Measurements from ENCODE around the gene SIMC1.
"Not testable (repeated sequence)": the region's sequence is repeated elsewhere in the genome, so short reads cannot be mapped to it uniquely, and the experiment has no call there.

SIMC1 gene

DNA sequence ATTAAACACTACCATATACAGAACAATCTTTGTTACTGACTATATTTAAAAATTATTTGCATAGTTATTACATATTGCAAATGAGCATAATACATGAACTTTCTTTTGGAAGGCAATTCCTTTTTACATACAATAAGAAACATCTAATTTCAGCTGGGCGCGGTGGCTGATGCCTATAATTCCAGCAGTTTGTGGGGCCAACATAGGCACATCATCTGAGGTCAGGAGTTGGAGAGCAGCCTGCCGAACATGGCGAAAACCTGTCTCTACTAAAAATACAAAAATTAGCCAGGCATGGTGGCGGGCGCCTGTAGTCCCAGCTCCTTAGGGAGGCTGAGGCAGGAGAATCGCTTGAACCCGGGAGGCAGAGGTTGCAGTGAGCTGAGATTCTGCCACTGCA, 36.4 kb upstream of the SIMC1 start:
- no peaks in the 10 kb centered on the region for H3K9me2 ChIP-seq (replicated peaks; ENCODE audit: insufficient read depth, low read length)
- no peak overlapping the region for H3K27ac ChIP-seq (ENCODE audit: low read depth, low read length)
- H3K36me3 ChIP-seq (ENCODE audit: low read length) = no peaks in the 10 kb centered on the region
- H3K79me2 ChIP-seq (ENCODE audit: insufficient read depth, low read length) = no peaks in the 10 kb centered on the region
- H2AFZ ChIP-seq (ENCODE audit: low read depth, low read length, severe bottlenecking) = no peak overlapping the region
- H3K9me3 ChIP-seq (ENCODE audit: insufficient read depth, low read length) = no peaks in the 10 kb centered on the region
- TF ChIP-seq, protein P1, sequence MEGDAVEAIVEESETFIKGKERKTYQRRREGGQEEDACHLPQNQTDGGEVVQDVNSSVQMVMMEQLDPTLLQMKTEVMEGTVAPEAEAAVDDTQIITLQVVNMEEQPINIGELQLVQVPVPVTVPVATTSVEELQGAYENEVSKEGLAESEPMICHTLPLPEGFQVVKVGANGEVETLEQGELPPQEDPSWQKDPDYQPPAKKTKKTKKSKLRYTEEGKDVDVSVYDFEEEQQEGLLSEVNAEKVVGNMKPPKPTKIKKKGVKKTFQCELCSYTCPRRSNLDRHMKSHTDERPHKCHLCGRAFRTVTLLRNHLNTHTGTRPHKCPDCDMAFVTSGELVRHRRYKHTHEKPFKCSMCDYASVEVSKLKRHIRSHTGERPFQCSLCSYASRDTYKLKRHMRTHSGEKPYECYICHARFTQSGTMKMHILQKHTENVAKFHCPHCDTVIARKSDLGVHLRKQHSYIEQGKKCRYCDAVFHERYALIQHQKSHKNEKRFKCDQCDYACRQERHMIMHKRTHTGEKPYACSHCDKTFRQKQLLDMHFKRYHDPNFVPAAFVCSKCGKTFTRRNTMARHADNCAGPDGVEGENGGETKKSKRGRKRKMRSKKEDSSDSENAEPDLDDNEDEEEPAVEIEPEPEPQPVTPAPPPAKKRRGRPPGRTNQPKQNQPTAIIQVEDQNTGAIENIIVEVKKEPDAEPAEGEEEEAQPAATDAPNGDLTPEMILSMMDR (IDR thresholded peaks at IDR 0.05; ENCODE audit: insufficient read depth, low read length, poor library complexity, severe bottlenecking) = no peak
- no peak for TF ChIP-seq EZH2phosphoT487 (conservative IDR thresholded peaks at IDR 0.05; ENCODE audit: low read length)
- H4K20me1 ChIP-seq (ENCODE audit: low read depth, low read length) = no peaks in the 10 kb centered on the region
- H3F3A ChIP-seq (ENCODE audit: insufficient read depth) = no peaks in the 10 kb centered on the region
- H3K9ac ChIP-seq (ENCODE audit: low read length) = no peak overlapping the region
- no peak overlapping the region for H3K4me2 ChIP-seq (ENCODE audit: low read depth, low read length, poor library complexity, severe bottlenecking)
- no peaks in the 10 kb centered on the region for H3K27me3 ChIP-seq (ENCODE audit: low read length)
- H3K4me3 ChIP-seq (ENCODE audit: insufficient read depth, low read length, poor library complexity, severe bottlenecking) = no peak overlapping the region

DNA sequence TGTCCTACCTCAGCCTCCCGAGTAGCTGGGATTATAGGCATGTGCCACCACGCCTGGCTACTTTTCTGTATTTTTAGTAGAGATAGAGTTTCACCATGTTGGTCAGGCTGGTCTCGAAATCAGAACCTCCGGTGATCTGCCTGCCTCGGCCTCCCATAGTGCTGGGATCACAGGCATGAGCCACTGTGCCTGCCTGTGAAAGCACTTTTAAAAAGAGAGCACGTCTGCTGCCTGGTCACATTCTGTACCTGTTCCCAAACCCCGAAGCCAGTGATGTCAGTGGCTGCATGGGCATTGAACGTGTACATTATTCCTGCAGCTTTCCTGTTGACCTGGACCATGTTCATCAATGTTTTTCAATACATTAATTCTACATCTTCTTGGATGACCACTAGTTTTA, 35.1 kb upstream of the SIMC1 start:
- Histone ChIP-seq H3K9ac (ENCODE audit: low read length) (no peak overlapping the region), H3K9me3 (ENCODE audit: insufficient read depth, low read length) (no peaks in the 10 kb centered on the region)

DNA sequence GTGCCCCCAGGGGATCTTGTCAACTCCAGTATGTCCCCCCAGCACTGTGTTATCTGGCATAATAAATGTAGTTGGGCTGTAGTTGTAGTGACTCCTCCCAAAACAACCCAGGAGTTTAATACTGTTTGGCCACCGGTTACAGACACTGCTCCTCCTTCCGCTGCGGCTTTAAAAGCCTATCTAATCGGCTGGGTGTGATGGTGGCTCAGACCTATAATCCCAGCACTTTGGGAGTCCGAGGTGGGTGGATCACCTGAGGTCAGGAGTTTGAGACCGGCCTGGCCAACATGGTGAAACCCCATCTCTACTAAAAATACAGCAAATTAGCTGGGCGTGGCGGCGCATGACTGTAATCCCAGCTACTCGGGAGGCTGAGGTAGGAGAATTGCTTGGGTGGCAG, 34.7 kb upstream of the SIMC1 start:
- not testable (repeated sequence) for H3K9me2 ChIP-seq (replicated peaks; ENCODE audit: insufficient read depth, low read length); H3K36me3 ChIP-seq (ENCODE audit: low read length); H3K4me3 ChIP-seq (ENCODE audit: insufficient read depth, low read length, poor library complexity, severe bottlenecking); H3K27me3 ChIP-seq (ENCODE audit: low read length); H4K20me1 ChIP-seq (ENCODE audit: low read depth, low read length); H3K9ac ChIP-seq (ENCODE audit: low read length); H3K9me3 ChIP-seq (ENCODE audit: insufficient read depth, low read length); H3K79me2 ChIP-seq (ENCODE audit: insufficient read depth, low read length); H3F3A ChIP-seq (ENCODE audit: insufficient read depth); H2AFZ ChIP-seq (ENCODE audit: low read depth, low read length, severe bottlenecking); H3K4me2 ChIP-seq (ENCODE audit: low read depth, low read length, poor library complexity, severe bottlenecking); H3K27ac ChIP-seq (ENCODE audit: low read depth, low read length)

More for the DNA sequence above, 35.1 kb upstream of the SIMC1 start:
- Histone ChIP-seq H3K27ac (ENCODE audit: low read depth, low read length) (no peak overlapping the region), H4K20me1 (ENCODE audit: low read depth, low read length) (no peaks in the 10 kb centered on the region), H3K4me3 (ENCODE audit: insufficient read depth, low read length, poor library complexity, severe bottlenecking) (no peak overlapping the region), H2AFZ (ENCODE audit: low read depth, low read length, severe bottlenecking) (no peak overlapping the region), H3K4me2 (ENCODE audit: low read depth, low read length, poor library complexity, severe bottlenecking) (no peak overlapping the region), H3K79me2 (ENCODE audit: insufficient read depth, low read length) (no peaks in the 10 kb centered on the region), H3K36me3 (ENCODE audit: low read length) (no peaks in the 10 kb centered on the region), H3K27me3 (ENCODE audit: low read length) (no peaks in the 10 kb centered on the region), H3K9me2 (replicated peaks; ENCODE audit: insufficient read depth, low read length) (no peaks in the 10 kb centered on the region), H3F3A (ENCODE audit: insufficient read depth) (no peaks in the 10 kb centered on the region)
- no peak for TF ChIP-seq EZH2phosphoT487 (conservative IDR thresholded peaks at IDR 0.05; ENCODE audit: low read length)
- TF ChIP-seq, protein P1 (IDR thresholded peaks at IDR 0.05; ENCODE audit: insufficient read depth, low read length, poor library complexity, severe bottlenecking) = no peak

DNA sequence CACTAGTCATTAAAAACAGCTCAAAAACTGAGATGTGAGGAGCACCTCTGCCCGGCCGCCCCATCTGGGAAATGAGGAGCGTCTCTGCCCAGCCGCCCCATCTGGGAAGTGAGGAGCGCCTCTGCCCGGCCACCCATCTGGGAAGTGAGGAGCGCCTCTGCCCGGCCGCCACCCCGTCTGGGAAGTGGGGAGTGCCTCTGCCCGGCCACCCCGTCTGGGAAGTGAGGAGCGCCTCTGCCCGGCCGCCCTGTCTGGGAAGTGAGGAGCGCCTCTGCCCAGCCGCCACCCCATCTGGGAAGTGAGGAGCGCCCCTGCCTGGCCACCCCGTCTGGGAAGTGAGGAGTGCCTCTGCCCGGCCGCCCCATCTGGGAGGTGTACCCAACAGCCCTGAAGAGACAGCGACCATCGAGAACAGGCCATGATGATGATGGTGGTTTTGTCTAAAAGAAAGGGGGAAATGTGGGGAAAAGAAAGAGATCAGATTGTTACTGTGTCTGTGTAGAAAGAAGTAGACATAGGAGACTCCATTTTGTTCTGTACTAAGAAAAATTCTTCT, 23.7 kb upstream of the SIMC1 start:
- not testable (repeated sequence) for H3K9me2 ChIP-seq (replicated peaks; ENCODE audit: insufficient read depth, low read length); H3K4me3 ChIP-seq (ENCODE audit: insufficient read depth, low read length, poor library complexity, severe bottlenecking); H3K27me3 ChIP-seq (ENCODE audit: low read length); H3K4me2 ChIP-seq (ENCODE audit: low read depth, low read length, poor library complexity, severe bottlenecking); H3K36me3 ChIP-seq (ENCODE audit: low read length); H3K79me2 ChIP-seq (ENCODE audit: insufficient read depth, low read length); H3K9me3 ChIP-seq (ENCODE audit: insufficient read depth, low read length); H2AFZ ChIP-seq (ENCODE audit: low read depth, low read length, severe bottlenecking); H3F3A ChIP-seq (ENCODE audit: insufficient read depth); H4K20me1 ChIP-seq (ENCODE audit: low read depth, low read length); H3K27ac ChIP-seq (ENCODE audit: low read depth, low read length); H3K9ac ChIP-seq (ENCODE audit: low read length)

DNA sequence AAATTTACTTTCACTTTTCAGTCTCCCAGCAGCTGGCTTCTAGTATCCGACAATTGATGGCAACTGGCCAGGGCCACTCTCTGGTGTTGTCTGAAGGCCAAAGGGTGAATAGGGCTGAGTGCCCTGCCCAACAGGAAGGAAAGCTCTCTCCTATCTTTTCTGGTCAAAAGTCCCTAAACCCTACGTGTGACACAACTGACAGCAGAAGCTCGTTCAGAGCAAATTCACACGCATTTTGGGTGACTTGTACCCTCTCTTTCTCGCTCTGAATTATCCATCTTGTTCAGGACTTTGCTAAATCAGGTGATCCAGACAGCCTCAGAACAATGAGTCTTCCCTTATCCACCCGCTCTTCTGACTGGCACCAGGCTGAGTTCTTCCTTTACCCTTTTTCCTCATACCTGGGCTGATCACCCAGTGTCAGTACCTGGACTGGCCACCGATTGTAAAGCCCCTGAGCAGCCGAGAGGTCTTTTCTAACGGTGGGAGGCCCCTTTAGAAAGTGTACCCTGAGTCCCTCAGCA, 21.8 kb upstream of the SIMC1 start:
- H3K9ac ChIP-seq (ENCODE audit: low read length); H3K9me2 ChIP-seq (replicated peaks; ENCODE audit: insufficient read depth, low read length); H3K79me2 ChIP-seq (ENCODE audit: insufficient read depth, low read length); H3K4me3 ChIP-seq (ENCODE audit: insufficient read depth, low read length, poor library complexity, severe bottlenecking); H3K27me3 ChIP-seq (ENCODE audit: low read length); H3K9me3 ChIP-seq (ENCODE audit: insufficient read depth, low read length); H2AFZ ChIP-seq (ENCODE audit: low read depth, low read length, severe bottlenecking); H3K36me3 ChIP-seq (ENCODE audit: low read length); H3K4me2 ChIP-seq (ENCODE audit: low read depth, low read length, poor library complexity, severe bottlenecking); H3F3A ChIP-seq (ENCODE audit: insufficient read depth); H3K27ac ChIP-seq (ENCODE audit: low read depth, low read length); H4K20me1 ChIP-seq (ENCODE audit: low read depth, low read length): not testable (repeated sequence)

DNA sequence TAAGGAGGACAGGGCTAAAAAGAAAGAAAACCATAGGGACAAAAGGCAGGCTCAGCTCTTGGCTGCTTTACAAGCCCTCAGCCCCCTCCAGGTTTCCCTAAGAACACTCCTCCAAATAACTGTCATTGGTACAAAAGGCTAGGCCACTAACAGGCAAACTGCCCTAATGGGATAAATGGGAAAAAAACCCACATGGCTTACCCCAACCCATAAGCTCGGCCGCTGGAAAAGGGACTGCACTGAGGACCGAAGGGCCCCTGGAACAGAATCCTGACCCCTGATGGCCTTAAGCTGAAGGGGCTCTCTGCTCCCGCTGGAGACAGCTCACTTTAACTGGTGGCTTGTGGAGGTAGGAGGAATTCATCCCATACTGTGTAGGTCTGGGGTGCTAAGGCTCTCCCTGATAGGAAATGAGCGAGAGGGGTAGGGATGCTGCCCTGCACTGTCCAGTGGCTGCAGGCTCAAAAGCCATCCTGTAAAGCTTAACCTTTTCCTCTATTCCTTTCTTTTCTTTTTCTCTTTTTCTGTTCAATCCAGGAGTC, 21.0 kb upstream of the SIMC1 start:
- not testable (repeated sequence) for H3K9me3 ChIP-seq (ENCODE audit: insufficient read depth, low read length); H3K9ac ChIP-seq (ENCODE audit: low read length); H3K79me2 ChIP-seq (ENCODE audit: insufficient read depth, low read length); H3K4me3 ChIP-seq (ENCODE audit: insufficient read depth, low read length, poor library complexity, severe bottlenecking); H3F3A ChIP-seq (ENCODE audit: insufficient read depth); H3K27me3 ChIP-seq (ENCODE audit: low read length); H3K4me2 ChIP-seq (ENCODE audit: low read depth, low read length, poor library complexity, severe bottlenecking); H2AFZ ChIP-seq (ENCODE audit: low read depth, low read length, severe bottlenecking); H3K27ac ChIP-seq (ENCODE audit: low read depth, low read length); H3K36me3 ChIP-seq (ENCODE audit: low read length); H4K20me1 ChIP-seq (ENCODE audit: low read depth, low read length); H3K9me2 ChIP-seq (replicated peaks; ENCODE audit: insufficient read depth, low read length)
